ENCODE data around the gene RILPL1. TPM values are rescaled to one million over a fixed set of nuclear protein-coding genes. Genes with fewer than 3 reads are reported as not detected.
"Not testable (repeated sequence)": the region's sequence is repeated elsewhere in the genome, so short reads cannot be mapped to it uniquely, and the experiment has no call there.

The RILPL1 gene
- total RNA-seq, 1 donor, result 14.2 TPM

GRCh38 chr12:123468786-123469185 is 64.7 kb downstream of the RILPL1 start:
- peak; percentile 11 for DNase-seq (ENCODE audit: low read depth)
- peak; percentile 0 for TF ChIP-seq CTCF (IDR thresholded peaks at IDR 0.05; ENCODE audit: insufficient read depth, low read length)
- no peak overlapping the region for H3K4me3 ChIP-seq (ENCODE audit: low read depth, low read length)

GRCh38 chr12:123465084-123465483 is 68.4 kb downstream of the RILPL1 start:
- no peak for TF ChIP-seq CTCF (IDR thresholded peaks at IDR 0.05; ENCODE audit: insufficient read depth, low read length)

GRCh38 chr12:123463174-123463573 is 70.3 kb downstream of the RILPL1 start:
- DNase-seq (ENCODE audit: low read depth); H3K4me3 ChIP-seq (ENCODE audit: low read depth, low read length): not testable (repeated sequence)

More at GRCh38 chr12:123465084-123465483, 68.4 kb downstream of the RILPL1 start:
- no peak overlapping the region for H3K4me3 ChIP-seq (ENCODE audit: low read depth, low read length)
- DNase-seq (ENCODE audit: low read depth), result no peak

- peak within 1 kb of the TSS; percentile 90 for H3K4me3 ChIP-seq (ENCODE audit: low read depth, low read length)
- DNase-seq (ENCODE audit: low read depth), result peak; percentile 90
- TF ChIP-seq CTCF (IDR thresholded peaks at IDR 0.05; ENCODE audit: insufficient read depth, low read length), result no peak
These were observed 75.3 kb downstream of the RILPL1 start, which contains the start of gene SNRNP35 for GRCh38 chr12:123457980-123458779. Gene SNRNP35 (plus strand): TSS chr12:123458139. CDS start chr12:123465541, 7,402 bp downstream.

- DNase-seq (ENCODE audit: low read depth), result no peak
- no peak overlapping the region for H3K4me3 ChIP-seq (ENCODE audit: low read depth, low read length)
- no peak for TF ChIP-seq CTCF (IDR thresholded peaks at IDR 0.05; ENCODE audit: insufficient read depth, low read length)
These were observed 80.4 kb downstream of the RILPL1 start for GRCh38 chr12:123453165-123453564.

- DNase-seq (ENCODE audit: low read depth); H3K4me3 ChIP-seq (ENCODE audit: low read depth, low read length): not testable (repeated sequence)
These were observed 81.3 kb downstream of the RILPL1 start for GRCh38 chr12:123452276-123452550.

GRCh38 chr12:123450636-123451035 is 82.9 kb downstream of the RILPL1 start:
- no peak for TF ChIP-seq CTCF (IDR thresholded peaks at IDR 0.05; ENCODE audit: insufficient read depth, low read length)
- no peak for DNase-seq (ENCODE audit: low read depth)
- no peak overlapping the region for H3K4me3 ChIP-seq (ENCODE audit: low read depth, low read length)

- H3K4me3 ChIP-seq (ENCODE audit: low read depth, low read length), result no peak overlapping the region
- no peak for DNase-seq (ENCODE audit: low read depth)
- TF ChIP-seq CTCF (IDR thresholded peaks at IDR 0.05; ENCODE audit: insufficient read depth, low read length), result no peak
These were observed 83.7 kb downstream of the RILPL1 start for GRCh38 chr12:123449856-123450255.

All from fibroblast of the aortic adventitia (primary cell).